ENCODE results near the gene LGI4.

DNA sequence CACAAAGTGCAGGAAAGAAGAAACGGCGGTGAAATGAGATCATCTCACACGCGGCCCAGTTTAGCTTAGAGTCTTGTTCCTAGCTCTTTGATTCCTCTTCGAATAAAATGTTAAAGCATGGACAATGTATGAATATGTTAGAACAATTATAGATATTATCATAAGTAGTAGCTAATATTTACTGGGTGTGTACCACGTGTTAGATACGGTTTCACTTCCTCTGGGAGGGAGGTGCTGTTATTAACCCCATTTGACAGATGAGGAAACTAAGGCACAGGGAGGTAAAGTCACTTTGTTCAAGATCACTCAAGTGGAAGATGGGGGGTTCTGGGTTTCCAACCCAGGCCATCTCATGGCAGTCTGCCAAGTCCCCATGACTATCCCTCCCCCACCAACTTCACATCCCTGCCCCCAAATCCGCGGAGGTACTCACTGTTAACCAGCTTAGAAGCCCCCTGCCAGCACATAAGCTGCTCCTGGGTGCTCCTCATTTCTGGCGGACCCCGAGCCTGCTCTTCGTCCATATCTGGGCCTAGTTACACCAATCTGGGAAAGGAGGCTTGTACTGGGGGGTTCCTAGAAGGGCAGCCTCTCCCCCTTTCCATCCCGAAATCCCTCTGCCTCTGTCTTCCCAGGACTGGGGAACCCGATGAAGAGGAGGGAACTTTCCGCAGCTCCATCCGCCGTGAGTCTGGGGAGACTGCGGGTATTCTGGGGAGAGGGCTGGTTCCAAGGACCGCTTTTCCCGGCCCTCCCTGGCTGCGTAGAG, 7.2 kb upstream of the LGI4 start:
- TF ChIP-seq, protein P1, sequence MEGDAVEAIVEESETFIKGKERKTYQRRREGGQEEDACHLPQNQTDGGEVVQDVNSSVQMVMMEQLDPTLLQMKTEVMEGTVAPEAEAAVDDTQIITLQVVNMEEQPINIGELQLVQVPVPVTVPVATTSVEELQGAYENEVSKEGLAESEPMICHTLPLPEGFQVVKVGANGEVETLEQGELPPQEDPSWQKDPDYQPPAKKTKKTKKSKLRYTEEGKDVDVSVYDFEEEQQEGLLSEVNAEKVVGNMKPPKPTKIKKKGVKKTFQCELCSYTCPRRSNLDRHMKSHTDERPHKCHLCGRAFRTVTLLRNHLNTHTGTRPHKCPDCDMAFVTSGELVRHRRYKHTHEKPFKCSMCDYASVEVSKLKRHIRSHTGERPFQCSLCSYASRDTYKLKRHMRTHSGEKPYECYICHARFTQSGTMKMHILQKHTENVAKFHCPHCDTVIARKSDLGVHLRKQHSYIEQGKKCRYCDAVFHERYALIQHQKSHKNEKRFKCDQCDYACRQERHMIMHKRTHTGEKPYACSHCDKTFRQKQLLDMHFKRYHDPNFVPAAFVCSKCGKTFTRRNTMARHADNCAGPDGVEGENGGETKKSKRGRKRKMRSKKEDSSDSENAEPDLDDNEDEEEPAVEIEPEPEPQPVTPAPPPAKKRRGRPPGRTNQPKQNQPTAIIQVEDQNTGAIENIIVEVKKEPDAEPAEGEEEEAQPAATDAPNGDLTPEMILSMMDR (IDR thresholded peaks at IDR 0.05): no peak
- TF ChIP-seq POLR2A (IDR thresholded peaks at IDR 0.05): no peak
